Calu3 (cell line): Measurements from ENCODE around the gene KRTAP27-1. TPM values are rescaled to one million over a fixed set of nuclear protein-coding genes. Genes with fewer than 3 reads are reported as not detected.

Source experiments
- BruUV-seq: library from RNA; stranded (reverse); fragments of 400-500 nt; replicated peaks from 2 replicates; lab custom pipeline; 2021; lab: Mats Ljungman, UMichigan
- CTCF ChIA-PET: fragments of 300-600 bp; sonication (Branson Sonifier 250); formaldehyde crosslinking; loops from one replicate; lab custom pipeline; 2022; ENCODE audit warnings: antibody characterized with exemption; lab: Charles Lee
- DNase-seq: peaks from one replicate; pipeline ENCODE4 v3.0.0; 2022
- H3K27ac Mint-ChIP-seq: one replicate; pipeline ENCODE4 v1.8.0; 2022; ENCODE audit warnings: mixed read lengths; ENCODE audit not compliant: unreplicated experiment
- H3K27me3 Mint-ChIP-seq: one replicate; pipeline ENCODE4 v1.8.0; 2022; ENCODE audit warnings: mixed read lengths; ENCODE audit not compliant: unreplicated experiment
- H3K36me3 Mint-ChIP-seq: one replicate; pipeline ENCODE4 v1.8.0; 2022; ENCODE audit warnings: mild to moderate bottlenecking, moderate library complexity, mixed read lengths; ENCODE audit not compliant: insufficient read depth, unreplicated experiment
- H3K4me1 Mint-ChIP-seq: one replicate; pipeline ENCODE4 v1.8.0; 2022; ENCODE audit warnings: mild to moderate bottlenecking, low read depth, mixed read lengths; ENCODE audit not compliant: unreplicated experiment
- H3K4me3 Mint-ChIP-seq: one replicate; pipeline ENCODE4 v1.8.0; 2022; ENCODE audit warnings: mild to moderate bottlenecking, low read depth, moderate library complexity, mixed read lengths; ENCODE audit not compliant: unreplicated experiment
- H3K9me3 Mint-ChIP-seq: one replicate; pipeline ENCODE4 v1.8.0; 2022; ENCODE audit warnings: low read depth, mixed read lengths; ENCODE audit not compliant: unreplicated experiment
- CTCF ChIP-seq: fragments of 200-600 bp; IDR thresholded peaks from one replicate; pipeline ENCODE4 v1.8.0; 2022; ENCODE audit warnings: antibody characterized with exemption; ENCODE audit not compliant: unreplicated experiment
- intact Hi-C: fragments of 100-400 bp; cut with micrococcal nuclease; formaldehyde crosslinking; loops from one replicate; pipeline ENCODE4 v1.10.0; 2022; ENCODE audit not compliant: unreplicated experiment
- total RNA-seq: library from RNA; stranded (reverse); gene quantifications from 2 replicates; pipeline ENCODE4 v1.2.3, GENCODE V29; 2022

KRTAP27-1 gene
- total RNA-seq, 1 experiment from 2014 or later = not detected

- H3K4me3 Mint-ChIP-seq = no peak overlapping the region
- no peak for DNase-seq
Measured at GRCh38 chr21:30336596-30336995, 898 bp downstream of the KRTAP27-1 start.

GRCh38 chr21:30333736-30334135, 3.8 kb downstream of the KRTAP27-1 start:
- Mint-ChIP-seq H3K4me1 (no peaks in the 10 kb centered on the region), H3K27ac (no peak overlapping the region), H3K27me3 (no peaks in the 10 kb centered on the region), H3K9me3 (no peaks in the 10 kb centered on the region), H3K36me3 (no peaks in the 10 kb centered on the region), H3K4me3 (no peak overlapping the region)
- CTCF ChIA-PET = no interaction called here
- intact Hi-C loops = no loop called here
- no peak for TF ChIP-seq CTCF
- DNase-seq = no peak
- no TSS peak for BruUV-seq

More at GRCh38 chr21:30336596-30336995, 898 bp downstream of the KRTAP27-1 start:
- CTCF ChIA-PET = no interaction called here
- no peak for TF ChIP-seq CTCF
- Mint-ChIP-seq H3K27ac (no peak overlapping the region), H3K36me3 (no peaks in the 10 kb centered on the region), H3K27me3 (no peaks in the 10 kb centered on the region), H3K9me3 (no peaks in the 10 kb centered on the region), H3K4me1 (no peaks in the 10 kb centered on the region)
- intact Hi-C loops = no loop called here
- BruUV-seq = no TSS peak

- Mint-ChIP-seq H3K27me3 (no peaks in the 10 kb centered on the region), H3K4me3 (no peak overlapping the region), H3K9me3 (no peaks in the 10 kb centered on the region), H3K27ac (no peak overlapping the region), H3K36me3 (no peaks in the 10 kb centered on the region), H3K4me1 (no peaks in the 10 kb centered on the region)
- no peak for TF ChIP-seq CTCF
- BruUV-seq = no TSS peak
- intact Hi-C loops = no loop called here
- DNase-seq = no peak
- CTCF ChIA-PET = no interaction called here
Measured at GRCh38 chr21:30332681-30333080, 4.8 kb downstream of the KRTAP27-1 start.

GRCh38 chr21:30329203-30329875, 8.2 kb downstream of the KRTAP27-1 start:
- CTCF ChIA-PET = no interaction called here
- H3K36me3 Mint-ChIP-seq = no peaks in the 10 kb centered on the region
- no peaks in the 10 kb centered on the region for H3K9me3 Mint-ChIP-seq
- intact Hi-C loops = no loop called here
- BruUV-seq = no TSS peak
- H3K27me3 Mint-ChIP-seq = no peaks in the 10 kb centered on the region
- H3K4me3 Mint-ChIP-seq = no peak overlapping the region
- no peak overlapping the region for H3K27ac Mint-ChIP-seq
- H3K4me1 Mint-ChIP-seq = no peaks in the 10 kb centered on the region
- DNase-seq = no peak
- TF ChIP-seq CTCF = no peak
